Hematopoietic multipotent progenitor cell treated with erythropoietin and hydrocortisone succinate and interleukin-3 and kit ligand, for 17 days (in vitro differentiated cells): ENCODE results near the gene KRTAP12-3.
"Not testable (repeated sequence)": the region's sequence is repeated elsewhere in the genome, so short reads cannot be mapped to it uniquely, and the experiment has no call there.

Source experiments
- DNase-seq: peaks from one replicate; pipeline ENCODE4 v3.0.0-alpha.2; 2015; ENCODE audit warnings: low spot score

KRTAP12-3 gene

GRCh38 chr21:44650973-44651675 is 6.6 kb upstream of the KRTAP12-3 start:
- DNase-seq: no peak

GRCh38 chr21:44653123-44653522 is 4.6 kb upstream of the KRTAP12-3 start:
- DNase-seq: no peak

- DNase-seq: no peak
Measured at GRCh38 chr21:44653656-44654575, 3.8 kb upstream of the KRTAP12-3 start.

- no peak for DNase-seq
Measured at GRCh38 chr21:44654576-44655175, 3.1 kb upstream of the KRTAP12-3 start, which contains the start of gene KRTAP12-4. KRTAP12-4 (minus strand) TSS chr21:44654659; CDS start chr21:44654614, 45 bp downstream.

DNA sequence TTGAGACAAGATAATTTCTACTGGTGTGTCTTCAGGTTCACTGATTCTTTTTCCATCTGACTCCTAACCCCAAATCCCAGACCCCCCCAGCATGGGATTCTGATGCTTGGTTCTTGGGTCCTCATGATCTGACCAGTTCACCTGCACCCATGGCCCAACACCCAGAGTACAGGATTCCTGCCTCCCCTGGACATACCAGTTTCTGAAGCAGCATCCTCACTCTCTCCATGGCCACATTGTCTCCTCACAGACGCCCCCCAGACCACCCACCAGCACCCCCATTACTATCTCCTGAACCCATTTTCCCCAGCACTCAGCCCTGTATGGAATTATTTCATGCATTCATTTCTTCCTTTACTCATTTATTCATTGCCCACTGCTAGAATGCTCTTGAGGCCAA is 864 bp upstream of the KRTAP12-3 start:
- no peak for DNase-seq

DNA sequence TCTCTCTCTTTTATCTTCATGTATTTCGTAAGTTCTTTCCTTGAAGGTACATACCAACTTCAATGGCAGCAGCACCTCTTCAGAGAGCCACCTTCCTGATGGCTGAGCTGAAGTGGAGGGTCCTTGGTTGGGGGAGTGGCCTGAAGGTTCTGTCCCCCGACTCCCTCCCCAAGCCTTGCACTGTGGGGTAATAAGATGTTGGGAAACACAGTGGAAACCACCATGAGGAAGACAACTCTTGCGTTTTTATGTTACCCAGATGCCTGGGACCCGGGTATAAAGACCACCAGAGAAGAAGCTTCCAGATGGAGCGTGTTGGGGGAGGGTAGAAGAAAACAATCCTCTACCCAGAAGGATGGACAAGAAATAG is 794 bp downstream of the KRTAP12-3 start:
- DNase-seq: no peak

DNA sequence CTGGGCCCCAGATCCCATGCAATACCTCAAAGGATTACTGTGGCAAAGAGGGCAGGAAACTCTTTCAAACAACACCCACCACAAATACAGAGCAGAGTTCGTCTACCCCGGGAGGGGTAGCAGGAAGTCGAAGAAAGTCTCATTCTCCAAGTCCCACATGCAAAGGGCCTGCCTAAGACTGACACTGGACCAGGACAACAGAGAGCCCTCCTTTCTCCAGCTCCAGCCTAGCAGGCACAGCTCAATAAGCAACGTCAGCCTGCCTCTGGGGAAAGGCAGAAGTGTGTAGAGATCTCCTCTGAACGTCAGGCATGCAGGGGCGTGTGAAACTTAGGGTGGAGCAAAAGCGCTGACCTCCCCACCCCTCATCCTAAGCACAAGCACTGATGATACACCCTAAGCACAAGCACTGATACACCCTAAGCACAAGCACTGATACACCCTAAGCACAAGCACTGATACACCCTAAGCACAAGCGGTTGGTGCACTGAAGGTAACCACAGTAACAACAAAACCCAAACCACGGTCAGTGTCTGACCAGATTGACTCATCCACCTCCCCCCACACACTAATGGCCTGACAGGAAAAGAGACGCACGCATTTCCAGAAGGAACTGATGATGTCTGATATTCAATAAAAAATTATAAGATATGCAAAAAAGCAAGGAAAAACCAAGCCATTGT is 1.3 kb downstream of the KRTAP12-3 start:
- no peak for DNase-seq

- DNase-seq: not testable (repeated sequence)
Measured at GRCh38 chr21:44661567-44661966, 3.8 kb downstream of the KRTAP12-3 start.

DNA sequence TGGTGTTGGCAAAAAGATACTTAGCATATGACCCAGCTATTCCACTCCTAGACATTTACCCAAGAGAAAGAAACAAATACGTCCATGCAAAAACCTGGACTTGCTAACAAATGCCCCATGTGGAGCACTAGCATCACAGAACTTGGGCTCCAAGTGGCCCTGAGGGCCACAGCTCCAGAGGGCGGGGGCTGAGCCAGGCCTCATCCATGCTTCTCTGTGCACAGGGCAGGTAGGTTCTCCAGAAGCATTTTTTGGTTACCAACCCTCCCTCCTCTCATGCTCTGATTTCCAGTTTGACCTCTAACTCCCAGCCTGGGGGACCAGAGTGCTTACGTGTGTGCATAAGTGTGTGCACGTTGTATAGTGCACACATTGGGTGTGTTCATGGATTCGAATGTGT is 7.0 kb downstream of the KRTAP12-3 start:
- no peak for DNase-seq

DNA sequence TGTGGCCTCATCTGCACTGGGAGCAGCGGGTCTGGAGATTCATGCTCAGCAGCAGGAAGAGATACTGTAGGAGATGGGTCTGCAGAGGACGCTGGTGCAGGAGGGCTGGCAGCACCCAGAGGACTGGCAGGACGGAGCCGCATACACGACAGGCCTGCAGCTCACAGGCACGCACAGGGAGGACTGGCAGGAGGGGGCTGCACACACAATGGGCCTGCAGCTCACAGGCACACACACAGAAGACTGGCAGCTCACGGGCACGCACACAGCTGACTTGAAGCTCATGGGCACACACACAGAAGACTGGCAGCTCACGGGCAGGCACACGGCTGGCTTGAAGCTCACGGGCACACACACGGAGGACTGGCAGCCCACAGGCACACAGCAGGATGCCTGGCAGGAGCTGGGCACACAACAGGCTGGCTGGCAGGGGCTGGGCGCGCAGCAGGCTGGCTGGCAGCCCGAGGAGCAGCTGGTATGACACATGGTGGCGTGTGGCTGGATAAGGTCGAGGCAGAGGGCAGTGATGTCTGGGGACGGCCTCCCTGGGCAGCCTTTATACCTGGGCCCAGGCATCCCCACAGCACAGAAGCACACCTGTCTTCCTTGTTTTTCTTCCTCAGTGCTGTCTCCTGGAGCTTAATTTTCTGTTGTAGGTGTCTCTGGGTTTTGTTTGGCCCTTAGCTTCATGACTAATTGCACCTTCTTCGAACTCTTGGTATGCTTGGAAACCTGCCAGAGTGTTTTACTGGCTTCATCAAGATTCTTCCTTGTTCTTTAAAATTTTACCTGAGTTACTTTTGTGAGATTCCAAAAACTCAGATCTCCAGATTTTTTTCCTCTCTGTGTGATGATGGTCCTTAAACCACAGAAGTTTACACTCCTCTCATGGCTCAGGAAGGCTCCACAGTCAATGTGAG is 8.9 kb downstream of the KRTAP12-3 start, which contains the start of gene KRTAP12-2:
Gene KRTAP12-2 (minus strand): TSS at position 527 of the 920 bp plus-strand sequence. CDS start 41 bp downstream, at position 486.
- DNase-seq: no peak

DNA sequence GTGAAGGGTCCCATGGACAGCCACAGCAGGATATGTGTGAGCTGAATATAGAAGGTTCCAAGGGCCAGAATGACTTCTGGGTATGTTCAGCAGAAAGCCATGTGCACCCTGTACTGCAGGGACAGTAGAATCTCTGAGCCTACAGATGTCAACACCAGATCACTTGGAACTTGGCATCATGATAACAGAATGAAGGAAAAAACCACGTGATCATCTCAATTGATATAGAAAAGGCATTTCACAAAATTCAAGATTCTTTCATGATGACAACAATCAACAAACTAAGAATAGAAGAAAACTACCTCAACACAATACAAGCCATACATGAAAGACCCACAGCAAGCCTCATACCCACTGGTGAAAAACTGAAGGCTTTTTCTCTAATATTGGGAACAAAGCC is 9.9 kb downstream of the KRTAP12-3 start:
- DNase-seq: no peak

DNA sequence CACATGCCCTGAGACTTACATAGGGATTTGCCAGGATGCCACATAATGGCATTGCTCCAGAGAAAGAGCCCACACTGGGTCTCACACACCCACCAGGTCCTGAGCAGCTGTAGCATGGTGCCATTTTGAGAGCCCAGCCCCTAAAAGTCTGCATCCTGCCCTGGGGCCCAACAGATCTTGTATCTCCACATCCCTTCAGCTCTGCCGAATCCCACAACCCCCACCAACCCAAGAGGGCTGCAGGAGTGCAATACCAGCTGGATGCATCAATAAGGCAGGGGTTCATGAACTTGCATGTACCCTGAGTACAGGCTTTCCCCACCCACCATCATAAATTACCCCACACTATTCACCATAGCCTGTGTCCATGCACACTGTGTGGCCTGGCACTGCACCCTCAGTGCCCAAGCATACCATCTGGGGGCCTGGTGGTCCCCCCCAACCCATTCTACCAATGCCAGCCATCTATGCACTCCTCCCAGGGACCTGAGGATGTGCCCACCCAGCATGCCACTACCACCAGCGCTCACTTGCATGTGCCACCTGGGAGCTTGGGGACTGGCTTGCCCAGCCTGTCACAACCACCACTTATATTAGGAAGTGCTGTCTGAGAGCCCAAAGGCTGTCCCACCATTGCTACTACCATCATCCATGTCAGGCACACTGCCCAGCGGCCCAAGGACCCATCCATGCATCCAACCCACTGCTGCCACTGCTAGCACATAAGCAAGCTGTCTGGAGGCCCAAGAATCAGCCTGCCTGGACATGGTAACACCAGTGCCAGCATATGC is 13.1 kb downstream of the KRTAP12-3 start:
- no peak for DNase-seq

GRCh38 chr21:44671911-44672310 is 14.2 kb downstream of the KRTAP12-3 start:
- DNase-seq: no peak

DNA sequence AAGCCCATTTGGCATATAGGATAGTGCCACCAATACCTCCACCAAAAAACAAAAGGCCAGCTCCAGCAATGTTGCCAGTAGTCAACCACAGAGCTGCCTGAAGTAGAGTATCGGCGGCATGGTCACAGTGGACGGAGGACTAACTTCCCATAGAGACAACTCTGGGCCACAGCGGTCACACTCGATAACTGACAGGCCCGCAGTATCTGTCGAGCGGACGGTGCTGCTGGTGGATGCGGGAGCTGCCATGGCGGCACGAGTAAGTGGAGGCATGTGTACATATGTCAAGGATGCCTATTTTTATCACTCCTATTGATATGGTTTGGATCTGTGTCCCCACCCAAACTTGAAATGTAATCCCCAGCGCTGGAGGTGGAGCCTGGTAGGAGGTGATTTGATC is 20.1 kb downstream of the KRTAP12-3 start:
- DNase-seq: no peak

DNA sequence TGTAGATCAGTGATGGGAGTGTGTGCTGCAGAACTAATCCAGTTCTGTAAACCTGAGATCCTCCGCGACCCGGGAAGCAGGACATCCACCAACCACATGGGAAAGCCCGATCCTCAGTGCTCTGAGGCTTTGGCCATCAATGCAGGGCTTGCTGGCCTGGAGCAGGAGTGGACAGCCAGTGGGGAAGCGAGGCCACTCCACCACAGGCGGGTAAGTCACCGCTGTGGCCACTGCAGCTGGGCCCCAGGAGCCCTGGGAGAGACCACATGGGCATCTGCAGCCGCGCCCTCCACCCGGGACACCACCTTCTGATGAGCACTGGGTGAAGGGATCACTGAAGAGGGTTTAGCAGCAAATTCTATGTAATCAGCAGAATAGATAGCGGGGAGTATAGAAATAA is 23.4 kb downstream of the KRTAP12-3 start:
- no peak for DNase-seq

DNA sequence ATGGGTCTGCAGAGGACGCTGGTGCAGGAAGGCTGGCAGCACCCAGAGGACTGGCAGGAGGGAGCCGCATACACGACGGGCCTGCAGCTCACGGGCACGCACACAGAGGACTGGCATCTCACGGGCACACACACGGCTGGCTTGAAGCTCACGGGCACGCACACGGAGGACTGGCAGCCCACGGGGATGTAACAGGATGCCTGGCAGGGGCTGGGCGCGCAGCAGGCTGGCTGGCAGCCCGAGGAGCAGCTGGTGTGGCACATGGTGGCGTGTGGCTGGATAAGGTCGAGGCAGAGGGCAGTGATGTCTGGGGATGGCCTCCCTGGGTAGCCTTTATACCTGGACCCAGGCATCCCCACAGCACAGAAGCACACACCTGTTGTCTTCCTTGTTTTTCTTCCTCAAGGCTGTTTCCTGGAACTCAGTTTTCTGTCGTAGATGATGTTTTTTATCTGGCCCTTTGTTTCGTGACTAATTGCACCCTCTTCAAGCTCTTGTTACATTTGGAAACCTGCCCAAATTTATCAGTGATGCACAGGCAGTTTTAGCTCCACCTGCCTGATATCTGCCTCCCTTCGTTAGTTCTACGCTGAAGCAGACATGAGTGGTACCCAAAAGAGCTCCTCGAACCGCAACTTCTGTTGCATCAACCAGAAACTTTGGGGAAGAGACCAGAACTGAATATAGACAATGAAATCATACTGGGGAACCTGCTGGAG is 24.3 kb downstream of the KRTAP12-3 start, which contains the start of gene KRTAP12-1:
Gene KRTAP12-1 (minus strand): TSS at position 303 of the 719 bp plus-strand sequence. CDS start 40 bp downstream, at position 263.
- DNase-seq: no peak

GRCh38 chr21:44682580-44683151 is 24.9 kb downstream of the KRTAP12-3 start:
- no peak for DNase-seq

- DNase-seq: no peak
Measured at GRCh38 chr21:44684077-44684476, 26.3 kb downstream of the KRTAP12-3 start.

DNA sequence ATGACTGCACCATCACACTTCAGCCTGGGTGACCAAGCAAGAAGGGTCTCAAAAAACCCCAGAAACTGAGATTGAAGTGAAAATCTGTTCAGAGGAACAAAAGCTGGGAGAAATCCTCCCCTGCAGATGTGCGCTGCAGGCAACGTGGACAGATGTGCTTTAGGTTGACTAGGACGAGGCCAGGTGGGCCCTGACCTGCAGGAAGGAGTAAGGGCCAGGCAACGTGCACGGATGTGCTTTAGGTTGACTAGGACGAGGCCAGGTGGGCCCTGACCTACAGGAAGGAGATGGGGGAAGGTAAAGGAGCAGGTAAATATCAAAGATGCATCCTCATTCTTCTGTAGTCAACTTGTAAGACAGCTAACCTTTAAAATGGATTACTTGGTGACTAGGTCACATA is 26.8 kb downstream of the KRTAP12-3 start:
- DNase-seq: no peak
